ENCODE results near the gene NECTIN1.

Gene NECTIN1, protein sequence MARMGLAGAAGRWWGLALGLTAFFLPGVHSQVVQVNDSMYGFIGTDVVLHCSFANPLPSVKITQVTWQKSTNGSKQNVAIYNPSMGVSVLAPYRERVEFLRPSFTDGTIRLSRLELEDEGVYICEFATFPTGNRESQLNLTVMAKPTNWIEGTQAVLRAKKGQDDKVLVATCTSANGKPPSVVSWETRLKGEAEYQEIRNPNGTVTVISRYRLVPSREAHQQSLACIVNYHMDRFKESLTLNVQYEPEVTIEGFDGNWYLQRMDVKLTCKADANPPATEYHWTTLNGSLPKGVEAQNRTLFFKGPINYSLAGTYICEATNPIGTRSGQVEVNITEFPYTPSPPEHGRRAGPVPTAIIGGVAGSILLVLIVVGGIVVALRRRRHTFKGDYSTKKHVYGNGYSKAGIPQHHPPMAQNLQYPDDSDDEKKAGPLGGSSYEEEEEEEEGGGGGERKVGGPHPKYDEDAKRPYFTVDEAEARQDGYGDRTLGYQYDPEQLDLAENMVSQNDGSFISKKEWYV

DNA sequence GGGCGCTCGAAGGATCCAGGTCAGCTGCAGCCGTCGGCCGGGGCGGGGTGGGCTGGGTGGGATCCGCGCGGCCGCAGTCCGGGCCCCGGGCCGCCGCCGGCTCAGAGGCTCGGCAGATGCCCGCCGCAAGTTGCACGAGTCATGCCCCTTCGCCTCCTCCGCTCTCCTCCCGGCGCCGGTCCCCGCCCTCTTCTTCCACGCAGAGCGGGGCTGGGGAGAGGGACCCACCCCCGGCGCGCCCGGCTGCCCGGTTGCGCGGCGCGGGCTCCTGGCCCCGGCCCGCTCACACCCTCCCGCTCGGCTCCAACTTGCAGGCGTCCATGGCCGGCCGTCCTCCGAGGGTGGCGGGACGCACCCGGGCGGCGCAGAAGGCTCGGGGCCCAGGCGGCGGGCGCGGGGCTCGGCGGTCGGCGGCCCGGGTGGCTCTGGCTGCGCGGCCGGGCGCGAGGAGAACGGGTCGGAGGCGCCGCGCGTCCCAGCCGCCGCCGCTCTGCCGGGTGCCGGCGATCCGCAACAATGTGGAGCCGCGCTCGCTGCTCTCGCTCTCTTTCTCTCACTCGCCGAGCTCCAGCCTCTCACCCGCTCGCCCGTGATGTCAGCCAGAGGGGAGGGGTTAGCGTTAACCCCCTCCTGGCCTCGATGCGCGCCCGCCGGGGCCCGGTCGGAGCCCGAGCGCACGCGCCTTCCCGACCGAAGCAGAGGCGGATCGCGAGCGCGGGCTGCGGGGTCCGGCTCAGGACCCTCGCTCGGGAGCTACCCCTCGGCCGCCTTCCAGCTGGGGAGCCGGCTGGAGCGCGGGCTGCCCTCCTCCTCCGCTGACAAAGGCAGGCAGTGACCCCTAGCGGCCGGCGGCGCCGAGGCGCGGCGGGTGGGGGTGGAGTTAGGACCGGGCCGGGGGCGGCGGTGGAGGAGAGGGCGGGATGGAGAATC is at the start of gene NECTIN1:
Gene NECTIN1, minus strand, starts transcription at position 550 of the 930 bp plus-strand sequence. CDS start 647 bp downstream, outside the sequence.
- peak; percentile 83 for DNase-seq

DNA sequence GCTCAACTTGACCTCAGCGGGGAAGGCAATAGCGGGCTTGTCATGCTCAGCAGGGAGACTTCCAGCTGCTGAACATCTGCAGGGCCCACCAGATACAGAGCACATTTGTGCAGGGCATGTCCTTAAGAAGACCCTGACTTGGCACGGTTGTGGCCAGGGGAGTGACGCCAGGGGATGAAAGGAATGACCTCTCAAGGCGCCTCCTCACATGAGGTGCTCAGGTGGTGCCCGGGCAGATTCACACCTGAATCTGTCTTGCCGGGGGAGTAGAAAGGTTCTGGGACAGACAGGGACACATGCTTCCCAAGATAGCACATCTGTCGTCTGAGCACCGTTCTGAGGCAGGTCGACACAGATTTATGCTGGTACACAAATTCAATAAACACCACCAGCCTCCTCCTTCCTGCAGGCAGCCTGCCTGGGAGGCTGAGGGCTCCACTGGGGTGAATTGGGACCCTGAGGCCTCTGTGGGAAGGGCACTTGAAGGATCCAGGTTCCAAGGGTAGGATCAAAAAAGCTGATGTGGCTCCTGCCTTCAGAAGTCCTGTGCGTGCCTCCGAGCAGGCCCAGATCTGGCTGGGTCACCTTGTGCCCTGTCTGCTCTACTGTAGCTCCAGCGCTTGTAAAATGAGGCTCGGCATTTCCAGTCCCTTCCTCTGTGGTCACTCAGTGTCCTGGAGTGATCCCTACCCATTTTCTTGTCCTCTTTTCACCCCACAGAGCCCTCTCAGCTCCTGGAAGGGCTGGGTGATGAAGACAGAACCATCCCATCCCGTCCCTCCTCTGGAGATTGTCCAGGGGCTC is 49.6 kb upstream of the NECTIN1 start:
- no peak for DNase-seq

DNA sequence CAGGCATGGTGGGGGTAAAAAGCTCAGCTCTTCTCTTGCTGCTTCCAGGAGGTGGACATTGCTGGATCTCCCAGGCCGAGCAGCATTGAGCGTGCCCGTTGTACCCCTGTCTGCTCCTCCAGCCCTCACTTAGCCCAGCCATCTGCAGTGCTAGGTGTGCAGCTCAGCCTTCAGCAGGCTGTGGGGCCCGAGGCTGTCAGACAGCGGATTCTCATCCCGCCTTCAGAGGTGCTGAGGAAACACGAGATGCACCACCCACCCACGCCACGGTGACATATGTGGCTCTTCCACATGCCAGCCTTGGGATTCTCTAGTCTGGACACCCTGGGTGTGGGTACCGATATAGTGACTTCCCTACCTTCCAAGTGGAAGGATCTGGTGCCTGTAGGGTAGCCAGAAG is 48.9 kb upstream of the NECTIN1 start:
- DNase-seq = no peak

DNA sequence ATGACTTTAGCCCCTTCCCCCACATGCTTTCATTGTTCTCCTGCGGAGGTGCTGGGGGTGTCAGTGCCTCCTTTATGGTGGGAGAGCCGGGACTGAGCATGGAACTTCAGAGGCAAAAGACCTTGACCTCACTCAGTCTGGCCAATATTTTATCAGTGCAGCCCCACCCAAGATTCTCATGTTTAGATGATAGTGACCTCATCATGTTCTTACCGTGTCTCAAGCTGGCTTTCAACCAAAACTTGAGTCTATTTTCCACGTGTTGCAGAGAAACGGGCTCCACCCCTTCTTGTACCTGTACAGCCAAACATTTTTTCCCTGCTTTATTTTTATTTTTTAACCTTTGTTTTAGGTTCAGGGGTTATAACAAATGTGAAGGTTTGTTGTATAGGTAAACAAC is 47.7 kb upstream of the NECTIN1 start:
- DNase-seq = no peak

DNA sequence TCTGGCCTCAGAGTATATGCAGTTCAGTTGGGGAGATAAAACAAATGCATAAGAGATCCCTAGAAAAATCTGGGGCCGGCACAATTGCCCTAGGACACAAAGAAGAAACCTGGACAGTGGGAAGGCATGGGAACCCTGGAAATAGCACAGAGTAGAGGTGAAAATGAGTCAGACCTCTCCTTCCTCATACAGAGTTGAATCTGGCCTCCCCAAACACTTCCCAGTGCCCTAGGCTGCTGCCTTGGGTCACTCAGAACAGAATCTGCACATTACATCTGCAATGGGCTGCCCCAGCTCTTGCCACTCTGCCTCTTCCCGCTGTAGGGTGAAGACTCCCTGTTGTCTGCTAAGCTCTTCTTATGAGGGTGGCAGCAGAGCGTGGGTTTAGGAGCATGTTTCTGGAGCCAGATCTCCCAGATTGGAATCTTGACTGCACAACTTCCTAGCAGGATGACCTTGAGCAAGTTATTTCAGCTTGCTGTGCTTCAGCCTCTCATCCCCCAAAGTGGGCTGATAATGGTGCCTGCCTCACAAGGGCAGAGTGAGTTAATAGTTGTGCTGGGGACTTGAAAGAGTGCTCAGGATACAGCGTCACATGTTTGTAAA is 47.1 kb upstream of the NECTIN1 start:
- no peak for DNase-seq

DNA sequence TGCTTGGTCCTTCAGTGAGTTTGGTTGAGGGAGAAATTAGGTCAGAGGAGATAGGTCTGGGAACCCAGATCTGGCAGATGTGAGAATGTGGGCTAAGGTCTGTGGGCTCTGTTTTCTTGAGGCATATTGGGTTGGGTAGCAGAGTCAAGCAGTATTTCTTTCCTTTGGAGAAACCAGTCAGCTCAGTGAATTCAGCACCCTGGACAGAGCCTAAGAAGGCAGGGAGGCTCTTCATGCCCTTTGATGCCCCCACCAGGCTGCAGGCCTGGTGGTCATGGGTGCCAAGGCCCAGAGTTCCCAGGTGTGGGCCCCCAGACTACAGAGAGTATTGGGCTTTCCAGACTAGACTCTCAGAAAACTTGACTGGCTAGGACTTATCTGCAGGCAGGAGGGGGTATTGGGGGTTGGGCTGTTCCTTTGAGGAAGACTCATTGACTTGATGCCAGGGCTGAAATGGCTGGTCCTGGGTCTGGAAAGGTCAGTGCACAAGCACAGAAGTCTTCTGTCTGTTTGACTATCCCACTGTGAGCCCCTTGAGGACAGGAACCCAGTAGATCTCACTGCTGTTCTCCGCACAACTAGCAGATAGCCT is 45.3 kb upstream of the NECTIN1 start:
- DNase-seq = no peak

DNA sequence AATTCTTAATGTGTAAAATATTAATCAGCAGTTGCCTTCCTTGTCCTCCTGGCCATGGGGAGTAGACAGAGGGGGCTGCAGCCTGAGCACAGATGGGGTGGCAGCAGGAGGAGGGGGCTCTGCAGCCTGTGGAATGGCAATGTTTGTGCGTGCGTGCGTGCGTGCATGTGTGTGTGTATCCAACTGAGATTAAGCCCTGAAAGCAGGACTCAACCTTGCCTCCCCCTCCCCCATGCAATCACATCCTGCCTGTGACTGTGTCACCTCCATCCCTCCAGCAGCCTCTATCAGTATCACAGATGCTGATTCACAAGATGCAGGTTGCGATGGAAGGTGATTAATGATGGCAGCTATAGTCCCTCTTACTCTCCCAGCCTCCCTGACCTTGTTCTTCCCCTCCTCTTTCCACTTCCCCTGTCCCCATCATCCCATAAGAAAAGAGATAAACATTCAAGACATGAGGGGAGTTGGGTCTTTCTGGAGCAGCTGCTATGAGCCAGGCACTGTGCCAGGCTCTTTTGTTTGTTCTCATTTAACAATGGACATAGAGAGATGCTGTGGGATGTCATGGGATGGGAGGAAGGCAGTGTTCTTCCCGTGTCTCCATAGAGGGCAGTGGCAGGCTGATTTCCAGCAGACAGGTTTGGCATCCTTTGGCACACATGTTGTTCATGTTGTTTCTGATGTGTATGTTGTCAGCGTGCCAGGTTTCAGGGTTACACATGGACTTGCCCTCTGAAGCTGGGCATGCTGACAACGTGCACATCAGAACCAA is 43.8 kb upstream of the NECTIN1 start:
- peak; percentile 82 for DNase-seq

DNA sequence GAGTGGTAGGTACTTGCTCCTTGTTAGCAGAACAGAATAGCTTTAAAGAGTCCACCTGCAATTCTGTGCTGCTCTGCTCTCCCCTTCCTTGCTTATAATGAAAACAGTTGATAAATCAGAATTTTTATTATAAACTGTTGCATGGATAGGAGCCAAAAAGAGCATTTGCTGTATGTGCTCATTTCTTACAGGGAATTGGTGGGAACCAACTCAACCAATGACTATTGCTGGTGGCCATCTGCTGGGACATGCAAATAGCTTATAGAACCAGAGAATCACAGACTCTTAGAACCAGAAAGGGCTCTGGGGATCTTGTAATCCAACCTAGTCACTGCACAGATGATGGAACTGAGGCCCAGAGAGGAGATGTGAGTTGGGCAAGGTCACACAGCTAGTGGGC is 43.1 kb upstream of the NECTIN1 start:
- no peak for DNase-seq

DNA sequence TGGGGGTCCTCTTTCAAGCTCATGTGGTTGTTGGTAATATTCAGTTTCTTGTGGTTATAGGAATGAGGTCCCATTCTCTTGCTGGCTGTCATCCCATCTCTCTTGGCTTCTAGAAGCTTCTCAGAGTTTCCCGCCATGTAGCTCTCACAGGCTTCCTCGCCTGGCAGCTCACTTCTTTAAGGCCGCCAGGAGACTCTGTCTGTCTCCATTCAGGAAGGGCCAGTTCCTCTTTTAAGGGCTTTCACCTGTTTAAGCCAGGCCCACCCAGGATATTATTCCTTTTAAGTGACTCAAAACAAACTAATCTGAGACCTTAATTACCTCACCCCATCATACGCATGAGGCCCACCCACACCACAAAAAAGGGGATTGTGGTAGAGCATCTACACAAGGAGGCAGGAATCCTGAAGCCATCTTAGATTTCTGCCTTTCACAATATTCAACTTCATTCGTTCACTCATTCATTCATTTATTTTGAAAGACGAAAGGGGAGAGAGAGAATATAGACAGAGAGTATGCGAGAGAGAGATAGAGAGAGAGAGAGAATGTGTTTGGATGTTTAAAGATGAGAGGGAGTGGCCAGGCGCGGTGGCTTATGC is 42.3 kb upstream of the NECTIN1 start:
- DNase-seq = no peak

DNA sequence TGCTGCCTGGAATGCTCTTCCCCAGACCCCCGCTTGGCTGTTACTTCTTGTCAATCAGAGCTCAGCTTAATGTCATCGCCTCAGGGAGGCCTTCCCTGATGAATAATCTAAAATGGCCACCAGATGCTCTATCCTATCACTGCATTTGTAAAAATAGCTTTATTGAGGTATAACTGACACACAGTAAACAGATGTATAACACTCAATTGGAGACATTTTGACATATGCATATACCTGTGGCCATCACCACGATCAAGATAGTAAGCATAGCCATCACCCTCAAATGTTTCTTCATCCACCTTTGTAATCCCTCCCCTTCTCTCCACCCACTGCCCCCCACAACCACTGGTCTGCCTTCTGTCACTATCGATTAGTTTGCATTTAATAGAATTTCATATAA is 36.6 kb upstream of the NECTIN1 start:
- DNase-seq = no peak

DNA sequence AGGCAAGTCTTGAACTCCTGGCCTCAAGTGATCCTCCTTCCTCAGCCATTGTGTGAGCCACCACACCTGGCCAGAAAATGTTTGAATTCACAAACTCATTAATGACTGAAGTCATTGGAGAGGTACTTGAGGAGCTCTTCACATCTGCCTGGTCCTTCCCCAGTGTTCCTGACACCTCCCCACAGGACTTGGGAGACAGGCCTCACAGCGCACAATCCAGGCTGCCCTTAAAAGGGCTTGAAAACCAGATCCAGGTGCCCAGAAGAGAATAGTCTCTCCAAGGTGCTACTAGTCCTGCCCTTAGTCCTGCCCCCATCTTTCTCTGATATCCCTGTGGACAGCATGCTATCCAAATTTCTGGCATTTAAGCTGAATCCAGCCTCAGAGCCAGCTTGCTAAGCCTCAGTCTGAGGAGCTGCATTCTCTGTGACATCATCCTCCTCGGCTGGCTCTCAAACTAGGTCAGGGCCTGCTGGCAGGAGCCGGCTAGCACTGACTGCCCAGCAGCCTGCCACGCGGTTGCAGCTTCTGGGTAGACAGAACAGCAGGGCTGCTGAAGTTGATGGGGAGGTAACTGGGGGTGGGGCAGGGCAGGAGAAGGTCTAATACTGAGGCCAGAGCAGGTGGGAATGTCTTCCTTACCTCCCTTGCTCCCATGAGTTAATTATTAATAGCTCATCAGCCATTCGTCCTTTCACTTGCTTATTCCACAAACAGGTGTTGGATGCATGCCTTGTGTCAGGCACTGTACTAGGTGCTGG is 35.3 kb upstream of the NECTIN1 start:
- no peak for DNase-seq

DNA sequence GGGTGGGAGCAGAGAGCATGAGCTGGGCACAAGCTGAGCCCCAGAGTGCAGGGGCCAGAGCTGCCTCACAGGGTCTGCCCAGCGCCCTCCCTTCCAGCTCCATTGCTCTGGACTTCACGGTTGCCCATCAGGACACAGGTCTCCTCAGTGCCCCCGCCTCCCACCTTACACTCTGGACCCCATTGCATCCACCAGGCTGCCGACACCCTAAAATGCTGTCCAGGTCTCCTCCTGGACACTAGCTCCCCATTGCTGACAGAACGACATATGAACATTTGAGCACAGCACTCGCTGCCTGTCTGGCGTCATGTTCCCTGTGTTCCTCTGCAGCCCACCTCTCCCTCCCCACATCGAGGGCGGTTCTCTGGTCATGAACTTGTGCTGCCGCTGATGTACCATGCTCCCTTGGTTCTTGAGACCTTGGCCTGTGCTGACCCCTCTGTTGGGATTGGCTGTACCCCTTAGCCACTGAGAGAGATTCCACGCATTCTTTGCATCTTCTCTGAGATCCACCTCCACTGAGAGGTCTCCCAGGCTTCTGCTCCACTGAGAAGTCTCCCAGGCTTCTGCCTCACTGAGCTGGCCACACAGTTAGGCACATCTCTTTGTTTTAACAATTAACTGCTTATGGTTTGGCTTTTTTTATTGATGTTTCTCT is 34.2 kb upstream of the NECTIN1 start:
- no peak for DNase-seq

DNA sequence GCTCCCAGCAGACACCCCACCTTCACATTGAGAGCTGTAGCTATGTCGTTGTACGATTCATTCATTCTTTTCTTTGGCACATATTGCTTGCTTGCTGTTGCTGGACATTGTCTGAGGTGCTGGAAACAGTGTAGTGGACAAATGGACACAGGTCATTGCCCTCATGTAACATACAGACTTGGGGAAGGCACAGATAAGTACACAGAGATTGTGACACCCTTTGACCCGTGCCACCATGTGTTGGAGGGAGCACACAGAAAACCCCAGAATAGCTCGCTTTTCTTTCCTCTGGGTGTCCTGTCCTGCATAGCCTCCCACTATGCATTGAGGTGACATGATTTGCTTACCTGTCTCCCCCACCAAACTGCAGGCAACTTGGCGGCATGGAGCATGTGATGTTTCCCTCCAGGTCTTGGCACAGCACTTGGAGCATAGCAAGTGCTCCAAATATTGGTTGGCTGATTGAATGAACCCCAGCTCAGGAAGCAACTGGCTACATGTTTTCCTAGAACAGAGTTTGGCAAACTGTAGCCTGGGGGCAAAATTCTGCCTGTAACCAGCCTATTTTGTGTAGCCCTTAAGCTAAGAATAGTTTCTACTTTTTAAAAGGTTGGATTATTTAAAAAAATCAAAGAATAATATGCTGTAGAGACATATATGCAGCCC is 30.9 kb upstream of the NECTIN1 start:
- DNase-seq = no peak

DNA sequence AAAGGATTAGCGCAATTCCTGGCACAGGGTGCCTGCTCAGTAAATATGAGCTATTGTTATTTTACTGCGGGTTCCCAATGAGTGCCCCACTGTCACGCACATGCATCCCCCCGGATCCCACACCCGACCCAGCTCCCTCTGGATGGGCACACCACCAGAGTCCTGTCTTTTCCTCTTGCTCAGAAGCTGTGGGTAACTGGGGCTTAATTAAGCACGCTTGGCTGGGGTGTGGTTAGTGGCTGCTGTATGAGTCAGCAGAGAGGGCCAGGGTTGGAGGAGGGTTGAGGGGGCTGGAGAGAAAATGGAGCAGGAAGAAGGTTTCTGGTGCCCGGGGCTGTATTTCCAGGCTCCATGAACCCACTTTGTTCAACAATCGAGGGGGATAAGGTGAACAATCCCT is 30.3 kb upstream of the NECTIN1 start:
- no peak for DNase-seq

DNA sequence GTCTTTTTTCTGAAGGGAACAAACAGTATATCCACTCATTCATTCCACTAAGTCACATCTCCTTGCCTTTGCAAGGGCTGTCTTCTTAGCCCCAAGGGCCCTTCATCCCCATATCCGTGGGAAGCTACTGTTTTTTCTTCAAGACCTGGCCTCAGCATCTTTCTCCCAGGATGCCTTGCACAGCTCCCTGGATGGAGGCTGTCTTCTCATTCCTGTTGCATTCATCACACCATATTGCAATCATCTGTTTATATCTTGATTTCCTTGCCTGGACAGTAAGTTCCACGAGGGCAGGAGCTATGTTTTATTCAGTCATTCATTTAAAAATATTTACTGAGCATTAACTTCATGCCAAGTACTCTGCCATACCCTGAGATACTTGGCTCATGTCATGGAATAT is 29.3 kb upstream of the NECTIN1 start:
- no peak for DNase-seq

DNA sequence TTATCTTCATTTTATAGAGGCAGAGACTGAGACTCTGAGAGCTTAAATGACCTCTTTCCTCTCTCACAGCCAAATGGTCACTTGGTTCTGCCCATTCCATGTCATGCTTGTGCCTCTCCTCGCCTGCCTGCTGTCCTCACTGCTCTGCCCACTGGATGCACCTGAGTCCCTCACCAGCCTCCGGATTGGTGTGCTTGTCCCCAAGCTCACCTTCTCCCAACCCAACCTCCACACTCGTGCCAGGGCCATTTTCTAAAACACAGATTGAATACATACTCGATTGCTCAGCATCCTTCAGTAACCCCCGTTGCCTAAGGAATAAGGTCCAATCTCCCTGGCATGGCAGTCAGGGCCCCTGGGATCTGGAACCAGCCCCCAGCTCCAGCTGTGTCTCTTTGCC is 28.4 kb upstream of the NECTIN1 start:
- no peak for DNase-seq

DNA sequence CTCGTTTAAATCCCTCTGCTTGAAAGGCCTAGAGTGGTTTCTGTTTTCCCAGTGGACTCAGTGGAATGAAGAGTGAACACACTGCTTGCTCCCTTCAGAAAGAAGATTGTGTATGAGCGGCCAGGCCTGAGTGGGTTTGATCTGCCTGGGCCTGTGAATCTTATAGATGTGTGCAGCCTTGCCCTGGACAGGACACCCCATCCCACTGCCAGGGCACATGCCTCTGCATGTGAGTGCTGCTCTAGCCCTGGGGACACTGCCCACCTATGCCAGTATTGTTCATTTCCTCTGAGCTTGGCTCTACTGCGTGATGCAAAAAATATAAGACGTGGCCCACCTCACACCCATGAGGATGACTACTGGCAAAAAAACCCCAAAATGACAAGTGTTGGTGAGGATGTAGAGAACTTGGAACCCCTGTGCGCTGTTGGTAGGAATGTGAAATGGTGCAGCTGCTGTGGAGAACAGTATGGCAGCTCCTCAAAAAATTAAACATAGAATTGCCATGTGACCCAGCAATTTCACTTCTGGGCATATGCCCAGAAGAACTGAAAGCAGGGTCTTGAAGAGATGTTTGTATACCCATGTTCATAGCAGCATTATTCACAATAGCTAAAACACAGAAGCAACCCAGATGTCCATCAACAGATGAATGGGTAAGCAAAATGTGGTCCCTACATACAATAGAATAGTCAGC is 27.3 kb upstream of the NECTIN1 start:
- DNase-seq = no peak
